Astrocyte of the cerebellum (primary cell): ENCODE data around the gene RNF38.

ENCODE experiments used
- DNase-seq: peaks from one replicate; pipeline ENCODE4 v3.0.0-alpha.2; 2011; ENCODE audit warnings: low read depth
- H3K4me3 ChIP-seq: 2 replicates; pipeline ENCODE4 v1.5.1; 2011; ENCODE audit warnings: mild to moderate bottlenecking, low read depth, low read length, moderate library complexity
- in situ Hi-C: cut with HindIII; loops from 2 replicates; pipeline ENCODE4 v1.10.0; 2017; ENCODE audit warnings: low sequenced_read_pairs
- TF ChIP-seq, protein P1 (sequence below): IDR thresholded peaks from 2 replicates; pipeline ENCODE4 v1.5.1; 2012; ENCODE audit warnings: low read length, low read depth, moderate library complexity, mild to moderate bottlenecking; ENCODE audit errors: missing control alignments

RNF38 gene

DNA sequence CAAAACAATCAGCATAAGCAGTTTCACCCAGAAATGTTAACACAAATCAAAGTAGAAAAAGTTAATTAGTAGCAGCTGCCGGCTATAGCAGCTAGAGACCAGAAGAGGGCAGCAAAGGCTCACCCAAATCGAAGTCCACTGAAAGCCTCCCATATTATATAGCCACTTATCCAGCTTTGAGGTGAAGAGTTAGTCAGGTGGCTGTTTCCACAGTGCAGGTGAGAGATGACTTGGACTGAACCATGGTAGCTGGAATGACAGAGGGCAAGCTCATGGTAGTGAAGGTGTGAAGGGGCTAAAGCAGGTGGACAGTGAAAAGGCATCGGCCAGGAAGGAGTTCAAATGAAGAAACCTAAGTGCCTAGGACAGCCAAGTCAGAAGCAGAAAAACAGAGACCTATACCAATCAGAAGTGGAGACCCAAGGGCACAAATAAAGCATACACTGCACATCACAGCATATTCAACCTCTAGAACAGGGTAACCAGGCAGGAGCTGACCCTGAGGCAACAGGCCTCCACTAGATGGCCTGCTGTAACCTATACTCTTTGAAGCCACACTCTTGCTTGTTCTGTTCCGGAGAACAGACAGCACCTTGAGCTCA lies 7.2 kb upstream of the RNF38 start:
- in situ Hi-C loops: no loop called here
- TF ChIP-seq, protein P1, sequence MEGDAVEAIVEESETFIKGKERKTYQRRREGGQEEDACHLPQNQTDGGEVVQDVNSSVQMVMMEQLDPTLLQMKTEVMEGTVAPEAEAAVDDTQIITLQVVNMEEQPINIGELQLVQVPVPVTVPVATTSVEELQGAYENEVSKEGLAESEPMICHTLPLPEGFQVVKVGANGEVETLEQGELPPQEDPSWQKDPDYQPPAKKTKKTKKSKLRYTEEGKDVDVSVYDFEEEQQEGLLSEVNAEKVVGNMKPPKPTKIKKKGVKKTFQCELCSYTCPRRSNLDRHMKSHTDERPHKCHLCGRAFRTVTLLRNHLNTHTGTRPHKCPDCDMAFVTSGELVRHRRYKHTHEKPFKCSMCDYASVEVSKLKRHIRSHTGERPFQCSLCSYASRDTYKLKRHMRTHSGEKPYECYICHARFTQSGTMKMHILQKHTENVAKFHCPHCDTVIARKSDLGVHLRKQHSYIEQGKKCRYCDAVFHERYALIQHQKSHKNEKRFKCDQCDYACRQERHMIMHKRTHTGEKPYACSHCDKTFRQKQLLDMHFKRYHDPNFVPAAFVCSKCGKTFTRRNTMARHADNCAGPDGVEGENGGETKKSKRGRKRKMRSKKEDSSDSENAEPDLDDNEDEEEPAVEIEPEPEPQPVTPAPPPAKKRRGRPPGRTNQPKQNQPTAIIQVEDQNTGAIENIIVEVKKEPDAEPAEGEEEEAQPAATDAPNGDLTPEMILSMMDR: peak; percentile 89
- no peak for DNase-seq
- no peak overlapping the region for H3K4me3 ChIP-seq

DNA sequence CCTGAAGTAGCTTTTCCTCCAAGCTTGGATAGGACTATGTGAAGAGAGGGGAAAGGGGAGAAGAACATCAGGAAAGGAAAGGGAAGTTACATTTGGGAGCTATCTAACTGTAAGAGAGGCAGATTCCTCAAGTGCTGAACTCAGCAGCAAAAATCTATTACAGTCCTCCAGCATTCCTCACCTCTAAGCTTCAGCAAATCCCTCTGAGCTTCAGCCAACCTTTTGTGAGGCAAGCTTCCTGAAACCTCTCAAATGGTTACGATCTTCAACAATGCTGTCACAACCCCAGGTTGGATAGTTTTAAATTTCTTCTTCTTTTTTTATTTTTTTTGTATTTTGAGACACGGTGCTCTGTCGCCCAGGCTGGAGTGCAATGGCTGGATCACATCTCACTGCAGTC lies 2.5 kb upstream of the RNF38 start:
- in situ Hi-C loops: no loop called here
- TF ChIP-seq, protein P1: no peak
- no peak overlapping the region for H3K4me3 ChIP-seq
- no peak for DNase-seq

DNA sequence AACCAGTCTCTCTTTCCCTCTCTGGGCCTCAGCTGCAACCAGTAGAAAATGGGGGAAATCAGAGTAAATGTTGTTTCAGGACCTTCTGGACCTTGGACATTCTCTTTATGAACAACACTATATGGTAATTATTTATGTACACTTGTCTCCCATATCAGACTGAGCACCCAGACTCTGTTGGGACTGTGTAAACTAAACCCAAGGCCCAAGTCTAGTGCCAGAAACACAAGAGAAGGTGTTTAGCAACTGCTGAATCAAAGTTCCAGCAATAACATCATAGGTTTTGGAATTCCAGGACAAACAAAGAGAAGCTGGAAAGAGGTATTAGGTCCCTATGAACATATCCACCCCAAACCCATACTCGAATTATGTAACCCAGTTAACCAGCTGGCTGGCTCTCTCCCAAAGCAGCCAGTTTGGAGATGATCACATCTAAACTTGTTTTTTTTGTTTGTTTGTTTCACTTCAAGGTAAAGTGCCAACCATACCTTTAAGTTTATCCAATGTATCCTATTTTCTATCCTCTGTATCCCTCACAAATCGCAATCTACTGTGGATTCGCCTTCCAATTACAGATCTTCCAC lies 1.9 kb upstream of the RNF38 start:
- TF ChIP-seq, protein P1: no peak

DNA sequence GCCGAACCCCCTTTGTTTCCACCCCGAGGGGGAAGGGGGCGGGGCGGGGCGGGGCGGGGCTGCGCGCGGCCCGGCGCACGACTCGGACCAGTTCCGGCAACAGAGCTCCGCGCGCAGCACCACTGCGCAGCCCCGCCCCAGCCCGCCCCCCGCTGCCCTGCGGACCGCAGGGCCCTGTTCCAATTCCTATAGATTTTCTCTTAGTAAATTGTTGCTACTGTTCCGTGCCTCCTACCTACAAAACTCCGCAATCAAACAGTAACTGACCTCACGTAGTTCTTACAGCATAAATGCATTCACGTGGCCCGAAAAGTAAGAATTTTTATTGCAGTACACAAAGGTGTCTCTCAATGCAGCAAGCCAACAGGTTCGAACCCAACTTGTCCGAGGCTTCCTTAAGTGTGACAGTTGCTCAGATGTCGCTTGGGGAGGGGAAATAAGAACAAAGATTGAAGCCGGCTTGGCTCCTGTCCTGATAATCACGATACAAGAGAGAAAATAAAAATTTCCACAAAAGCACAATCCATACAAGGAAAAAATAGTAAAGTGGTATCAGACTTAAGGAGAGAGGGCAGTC lies 1.2 kb upstream of the RNF38 start:
- in situ Hi-C loops: no loop called here
- H3K4me3 ChIP-seq: peak overlapping the region; percentile 70
- TF ChIP-seq, protein P1: no peak
- DNase-seq: peak; percentile 29

More for the DNA sequence above, 1.9 kb upstream of the RNF38 start:
- in situ Hi-C loops: no loop called here
- no peak for DNase-seq
- no peak overlapping the region for H3K4me3 ChIP-seq

DNA sequence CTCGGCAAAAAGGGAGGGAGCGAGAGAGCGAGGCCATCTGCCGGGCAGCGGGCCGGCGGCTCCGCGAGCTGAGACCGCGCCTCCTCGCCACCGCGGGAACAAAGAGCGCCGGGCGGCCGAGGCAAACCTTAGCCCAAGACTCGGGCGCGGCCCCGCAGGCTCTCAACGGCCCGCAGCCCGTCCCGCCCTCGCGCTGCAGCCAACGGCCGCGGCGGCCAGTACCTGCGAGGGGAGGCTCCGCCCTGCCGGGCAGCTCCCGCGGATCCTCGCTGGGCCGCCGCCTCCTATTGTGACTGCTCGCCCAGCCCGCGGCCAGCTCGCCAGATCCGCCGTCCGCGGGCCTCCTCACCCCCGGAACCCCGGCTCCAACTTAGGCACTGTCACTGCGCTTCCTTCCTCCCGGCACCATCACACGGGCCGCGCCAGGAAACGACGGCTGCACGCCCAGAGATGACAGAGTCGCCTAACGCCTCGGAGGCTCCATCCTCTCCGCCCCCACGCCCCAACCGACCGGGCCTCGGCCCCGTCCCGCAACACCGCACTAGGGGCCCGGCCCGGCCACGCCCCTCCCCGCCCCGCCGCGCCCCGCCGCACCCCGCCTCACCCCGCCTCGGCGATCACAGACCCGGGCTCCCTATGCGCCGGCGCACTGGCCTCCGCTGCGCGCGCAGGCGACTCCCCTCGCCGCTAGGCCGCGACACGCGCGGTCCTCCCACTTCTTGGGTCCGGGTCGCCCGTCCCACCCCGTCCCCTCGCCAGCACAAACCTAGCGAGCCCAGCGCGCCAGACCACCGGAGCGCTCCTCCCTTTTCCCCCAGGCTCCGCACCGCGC lies 479 bp upstream of the RNF38 start:
- H3K4me3 ChIP-seq: peak overlapping the region; percentile 70
- DNase-seq: peak; percentile 48
- in situ Hi-C loops: no loop called here
- TF ChIP-seq, protein P1: no peak

DNA sequence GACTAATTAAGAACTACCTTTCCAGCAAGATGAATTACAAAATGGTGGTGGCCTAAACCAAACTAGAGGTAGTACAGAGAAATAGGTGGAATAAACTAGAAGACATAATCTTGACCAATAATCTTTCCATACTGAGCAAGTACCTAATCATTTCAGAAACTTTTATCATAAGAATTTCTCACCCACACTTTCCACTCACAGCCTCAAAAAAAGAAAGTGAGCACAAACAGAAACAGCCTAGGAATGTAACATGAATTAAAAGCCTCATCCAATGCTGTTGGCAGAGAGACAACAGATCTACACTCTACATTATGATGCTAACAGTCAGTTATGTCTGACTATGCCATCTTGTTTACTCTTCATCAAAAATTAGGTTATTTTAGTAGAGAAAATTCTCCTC lies 1.3 kb downstream of the RNF38 start:
- TF ChIP-seq, protein P1: no peak
- no peak for DNase-seq
- H3K4me3 ChIP-seq: peak overlapping the region; percentile 70
- in situ Hi-C loops: no loop called here
